ENCODE measurements around the gene RBMS2. TPM values are rescaled to one million over a fixed set of nuclear protein-coding genes. Genes with fewer than 3 reads are reported as not detected.

RBMS2 gene
- total and polyA plus RNA-seq, 9 of the 15 experiments (the other 6 are each of a cell fraction or from before 2014, with no cell fraction given) = 0.08 to 10.5 (median 0.31) TPM

DNA sequence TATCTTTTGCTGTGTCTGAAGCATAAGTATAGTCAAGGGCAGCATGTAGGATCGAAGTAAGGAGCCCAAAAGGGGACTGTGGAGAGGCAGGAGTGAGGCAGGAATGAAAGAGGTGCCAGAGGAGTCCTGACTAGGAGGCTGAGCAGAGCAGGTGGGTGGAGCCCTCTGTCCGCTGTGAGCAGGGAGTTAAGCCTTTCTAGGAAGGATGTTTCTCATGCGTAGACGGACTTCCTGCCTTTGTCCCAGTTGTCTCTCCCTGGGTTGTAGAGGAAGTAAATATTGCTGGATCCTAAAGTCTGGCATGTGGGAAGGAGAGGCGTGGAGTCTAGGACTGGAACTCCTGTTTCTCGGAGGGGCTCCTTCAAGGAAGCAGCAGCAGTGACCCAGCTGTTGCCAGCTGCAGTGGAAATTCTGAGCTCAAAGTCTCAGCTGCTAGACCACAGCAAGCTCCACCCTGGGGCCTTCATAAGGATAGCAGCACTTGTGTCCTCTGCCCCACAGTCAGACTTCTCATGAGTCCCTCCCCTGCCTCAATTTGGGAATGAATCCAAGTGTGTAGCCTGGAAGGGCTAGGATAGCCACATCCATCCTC, 44.0 kb downstream of the RBMS2 start (continued):
- no peak for TF ChIP-seq HINFP (tag; conservative IDR thresholded peaks at IDR 0.05; ENCODE audit: low read depth)
- no peak for TF ChIP-seq ETV5 (CRISPR knock-in tag; IDR thresholded peaks at IDR 0.05; ENCODE audit: low read depth)
- no peak for TF ChIP-seq ZNF431 (CRISPR knock-in tag; IDR thresholded peaks at IDR 0.05)
- no peak for TF ChIP-seq HOMEZ (CRISPR knock-in tag; IDR thresholded peaks at IDR 0.05)
- no peak for TF ChIP-seq ZNF274 (IDR thresholded peaks at IDR 0.05; ENCODE audit: borderline replicate concordance, low read depth, low read length)
- TF ChIP-seq RUNX1 (IDR thresholded peaks at IDR 0.05; ENCODE audit: low read depth) = no peak
- no peak for TF ChIP-seq NONO (IDR thresholded peaks at IDR 0.05; ENCODE audit: low read depth in 2 of 2, low read length in 1 of 2)
- no peak for TF ChIP-seq EWSR1 (IDR thresholded peaks at IDR 0.05; ENCODE audit: borderline replicate concordance, low read depth, partially characterized antibody)
- no peak for TF ChIP-seq BACH1 (tag; IDR thresholded peaks at IDR 0.05)
- no peak for TF ChIP-seq AFF1 (IDR thresholded peaks at IDR 0.05; ENCODE audit: low read depth in 1 of 2, partially characterized antibody in 2 of 2)
- peak; percentile 44; the same call in 1 of the 2 replicates for TF ChIP-seq CTBP1 (IDR thresholded peaks at IDR 0.05; ENCODE audit: borderline replicate concordance)
- no peak for TF ChIP-seq MCM7 (IDR thresholded peaks at IDR 0.05)
- no peak for TF ChIP-seq ZBTB7A (IDR thresholded peaks at IDR 0.05; ENCODE audit: borderline replicate concordance, control insufficient read depth, low read depth, low read length)
- no peak for TF ChIP-seq CSDE1 (IDR thresholded peaks at IDR 0.05)
- TF ChIP-seq TFE3 (CRISPR knock-in tag; IDR thresholded peaks at IDR 0.05) = no peak
- TF ChIP-seq, protein P1, sequence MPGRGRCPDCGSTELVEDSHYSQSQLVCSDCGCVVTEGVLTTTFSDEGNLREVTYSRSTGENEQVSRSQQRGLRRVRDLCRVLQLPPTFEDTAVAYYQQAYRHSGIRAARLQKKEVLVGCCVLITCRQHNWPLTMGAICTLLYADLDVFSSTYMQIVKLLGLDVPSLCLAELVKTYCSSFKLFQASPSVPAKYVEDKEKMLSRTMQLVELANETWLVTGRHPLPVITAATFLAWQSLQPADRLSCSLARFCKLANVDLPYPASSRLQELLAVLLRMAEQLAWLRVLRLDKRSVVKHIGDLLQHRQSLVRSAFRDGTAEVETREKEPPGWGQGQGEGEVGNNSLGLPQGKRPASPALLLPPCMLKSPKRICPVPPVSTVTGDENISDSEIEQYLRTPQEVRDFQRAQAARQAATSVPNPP (IDR thresholded peaks at IDR 0.05; ENCODE audit: borderline replicate concordance, insufficient read depth, insufficient read length) = no peak
- 0 out of 2 replicates have a peak, but pooled peaks have one; percentile 33 for TF ChIP-seq MTA3 (IDR thresholded peaks at IDR 0.05; ENCODE audit: borderline replicate concordance)

All from K562 (cell line).